Measurements from ENCODE around the gene SLMAP. TPM values are rescaled to one million over a fixed set of nuclear protein-coding genes. Genes with fewer than 3 reads are reported as not detected.
A peak's percentile ranks its signal among the peaks of the same experiment; 100 is the strongest.

SLMAP gene
- total RNA-seq, 2 donors from 2014 or later: 76.3 to 131 TPM

GRCh38 chr3:57946970-57947381 lies 190.9 kb downstream of the SLMAP start:
- Histone ChIP-seq H3K36me3 (no peaks in the 10 kb centered on the region), H3K4me1 (replicated peaks) (peaks cover 9% of the 10 kb centered on the region), H3K27ac (no peak overlapping the region), H3K9me3 (no peaks in the 10 kb centered on the region), H3K4me3 (no peak overlapping the region), H3K27me3 (replicated peaks; ENCODE audit: insufficient read depth) (no peaks in the 10 kb centered on the region)
- intact Hi-C loops (cut with DNase I): loop anchor here (5.0 kb wide), 1 partner anchor 50 kb away; no protein-coding TSS in a partner anchor
- TF ChIP-seq CTCF (IDR thresholded peaks at IDR 0.05) (no peak), POLR2A (IDR thresholded peaks at IDR 0.05) (no peak), POLR2AphosphoS5 (IDR thresholded peaks at IDR 0.05) (no peak)
- DNase-seq (ENCODE audit: low spot score): no peak
- WGBS: 85% methylated on average over 5 of the region's 5 CpGs

- Histone ChIP-seq H3K27ac (peak overlapping the region; percentile 13 to 20), H3K4me1 (replicated peaks) (peaks cover 9% of the 10 kb centered on the region), H3K27me3 (replicated peaks; ENCODE audit: insufficient read depth) (no peaks in the 10 kb centered on the region), H3K9me3 (no peaks in the 10 kb centered on the region), H3K36me3 (no peaks in the 10 kb centered on the region), H3K4me3 (no peak overlapping the region)
- intact Hi-C loops (cut with DNase I): loop anchor here (5.0 kb wide), 1 partner anchor 51 kb away; no protein-coding TSS in a partner anchor
- 76% methylated on average over 12 of the region's 12 CpGs for WGBS
- no peak for DNase-seq (ENCODE audit: low spot score)
- TF ChIP-seq POLR2AphosphoS5 (IDR thresholded peaks at IDR 0.05) (no peak), CTCF (IDR thresholded peaks at IDR 0.05) (no peak), POLR2A (IDR thresholded peaks at IDR 0.05) (no peak)
Observed at GRCh38 chr3:57948080-57948671, 192.1 kb downstream of the SLMAP start.

GRCh38 chr3:57948781-57949242 lies 192.7 kb downstream of the SLMAP start:
- Histone ChIP-seq H3K27me3 (replicated peaks; ENCODE audit: insufficient read depth) (no peaks in the 10 kb centered on the region), H3K27ac (peak overlapping the region; percentile 13 to 20), H3K36me3 (no peaks in the 10 kb centered on the region), H3K4me3 (no peak overlapping the region), H3K4me1 (replicated peaks) (peaks cover 2% of the 10 kb centered on the region), H3K9me3 (no peaks in the 10 kb centered on the region)
- intact Hi-C loops (cut with DNase I): loop anchor here (5.0 kb wide), 1 partner anchor 52 kb away; no protein-coding TSS in a partner anchor
- 73% methylated on average over 9 of the region's 9 CpGs for WGBS
- no peak for TF ChIP-seq POLR2AphosphoS5 (IDR thresholded peaks at IDR 0.05)
- TF ChIP-seq POLR2A (IDR thresholded peaks at IDR 0.05): no peak
- no peak for TF ChIP-seq CTCF (IDR thresholded peaks at IDR 0.05)
- DNase-seq (ENCODE audit: low spot score): no peak

GRCh38 chr3:57949344-57949743 lies 193.2 kb downstream of the SLMAP start:
- intact Hi-C loops (cut with DNase I): loop anchor here (5.0 kb wide), 1 partner anchor 52 kb away; no protein-coding TSS in a partner anchor
- H3K4me3 ChIP-seq: no peak overlapping the region
- no peaks in the 10 kb centered on the region for H3K9me3 ChIP-seq
- H3K4me1 ChIP-seq (replicated peaks): no peaks in the 10 kb centered on the region
- no peaks in the 10 kb centered on the region for H3K27me3 ChIP-seq (replicated peaks; ENCODE audit: insufficient read depth)
- H3K36me3 ChIP-seq: no peaks in the 10 kb centered on the region
- TF ChIP-seq POLR2A (IDR thresholded peaks at IDR 0.05) (no peak), CTCF (IDR thresholded peaks at IDR 0.05) (no peak), POLR2AphosphoS5 (IDR thresholded peaks at IDR 0.05) (no peak)
- peak overlapping the region; percentile 20 to 31 for H3K27ac ChIP-seq
- DNase-seq (ENCODE audit: low spot score): no peak
- WGBS: 83% methylated on average over 5 of the region's 5 CpGs

Data from prostate gland (tissue), 2 donors.